K562 (cell line): ENCODE measurements around the gene PTK7. TPM values are rescaled to one million over a fixed set of nuclear protein-coding genes. Genes with fewer than 3 reads are reported as not detected.
A peak's percentile ranks its signal among the peaks of the same experiment; 100 is the strongest.

Experiments
- BRF2 ChIP-seq: IDR thresholded peaks from 3 replicates; pipeline ENCODE4 v1.6.1; 2011; ENCODE audit warnings: borderline replicate concordance, mild to moderate bottlenecking; ENCODE audit not compliant: insufficient read length, insufficient read depth
- CBX8 ChIP-seq: fragments of 200-600 bp; sonication (generic); IDR thresholded peaks from 2 replicates; pipeline ENCODE4 v1.6.1; 2012; ENCODE audit warnings: borderline replicate concordance, mixed run types, low read depth, mild to moderate bottlenecking, moderate library complexity, mixed read lengths, low read length, control low read depth, inconsistent platforms; ENCODE audit not compliant: poor library complexity, severe bottlenecking; ENCODE audit errors: extremely low read depth
- CREB3 ChIP-seq: fragments of 450-650 bp; conservative IDR thresholded peaks from 2 replicates; pipeline ENCODE4 v1.6.1; 2016; ENCODE audit warnings: missing genetic modification characterization, low read depth, mild to moderate bottlenecking, missing compliant biosample characterization, moderate library complexity
- RCOR1 ChIP-seq, 2 experiments: IDR thresholded peaks; 2 replicates each; pipeline ENCODE4 v1.6.1; 2012; ENCODE audit warnings: low read depth in 2 of 2, low read length in 2 of 2, borderline replicate concordance in 1 of 2, improper control_type of control experiment in 1 of 2
- ZNF431 ChIP-seq: sonication (generic); formaldehyde crosslinking; IDR thresholded peaks from 2 replicates; pipeline ENCODE4 v1.8.0; 2022; ENCODE audit warnings: mild to moderate bottlenecking, missing genetic modification reagents
- polyA plus RNA-seq, 8 experiments: library from polyadenylated mRNA; depleted of rRNA in 4 of 8; stranded (reverse) in 5 of 8; unstranded in 3 of 8; fragments of >200 nt; fragmentation: Nextera tagmentation in 2 of 8; fragmentation: Illumina TruSeq in 1 of 8; extraction: Ambion mirVana in 2 of 8; extraction: Trizol in 1 of 8; gene quantifications; 2 replicates each; pipeline versions ENCODE4 v1.2.1 to v1.2.3, GENCODE V29; 2011 to 2014; ENCODE audit warnings: inconsistent platforms in 1 of 8, missing spikeins in 1 of 8
- total RNA-seq, 7 experiments: library from RNA; depleted of rRNA in 6 of 7; stranded (reverse); fragments of >200 nt in 6 of 7; fragmentation: Illumina TruSeq in 2 of 7; extraction: Trizol in 2 of 7; gene quantifications; 2 replicates each; pipeline versions ENCODE4 v1.2.1 to v1.2.3, GENCODE V29; 2011 to 2021; ENCODE audit warnings: low replicate concordance in 1 of 7

Gene PTK7
- total and polyA plus RNA-seq, 9 of the 15 experiments (the other 6 are each of a cell fraction or from before 2014, with no cell fraction given) = 0.20 to 6.8 (median 4.2) TPM

- TF ChIP-seq CREB3 (no peak), BRF2 (no peak), RCOR1 (IDR thresholded peaks at IDR 0.05; ENCODE audit: borderline replicate concordance in 1 of 2, low read depth in 2 of 2, low read length in 2 of 2) (peak in 1 of 2 experiments; percentile 58; a peak in 1 of 4 replicates), ZNF431 (CRISPR knock-in tag) (no peak), CBX8 (no peak)
- TF ChIP-seq, all 486 proteins: peak for 5
These were observed 29.6 kb downstream of the PTK7 start (continued) for GRCh38 chr6:43105538-43106222.
